A549 (cell line): Measurements from ENCODE around the gene MRTFB. TPM values are rescaled to one million over a fixed set of nuclear protein-coding genes. Genes with fewer than 3 reads are reported as not detected.

Experiments
- ATAC-seq, 2 experiments: fragments of 200-7000 bp in 1 of 2; fragments of >200 bp in 1 of 2; cut with Nextera tagmentation in 1 of 2; cut with Tn5 transposase in 1 of 2; 3 replicates each; pipeline versions ENCODE4 v1.8.0 to v1.9.1; 2018 to 2020; ENCODE audit warnings: mild to moderate bottlenecking in 1 of 2, moderate library complexity in 1 of 2
- CTCF ChIA-PET: fragments of 300-600 bp; sonication (Branson Sonifier 250); formaldehyde crosslinking; extraction: SDS; loops from one replicate; lab custom pipeline; 2021; ENCODE audit warnings: antibody characterized with exemption, inconsistent platforms; lab: Yijun Ruan, JAX
- POLR2A ChIA-PET: fragments of 350-600 bp; formaldehyde crosslinking; extraction: SDS; loops from one replicate; lab custom pipeline; 2021; ENCODE audit warnings: antibody characterized with exemption, inconsistent platforms; lab: Yijun Ruan, JAX
- DNase-seq, 2 experiments: peaks; one replicate each; pipeline versions ENCODE4 v3.0.0 to v3.0.0-alpha.2; 2011 to 2016; ENCODE audit warnings: low read depth in 1 of 2, low spot score in 1 of 2
- FAIRE-seq: peaks from 2 replicates; lab custom pipeline; 2011; peaks lifted over from hg19 to GRCh38; lab: Jason Lieb, UNC
- H3K27ac ChIP-seq, 2 experiments: fragments of >200 bp; sonication (Bioruptor Twin); formaldehyde crosslinking; 3 replicates each; pipeline ENCODE4 v1.5.1; 2016 to 2017
- H3K4me1 ChIP-seq: fragments of >200 bp; sonication (Bioruptor Twin); formaldehyde crosslinking; 3 replicates; pipeline ENCODE4 v1.6.1; 2016
- H3K4me2 ChIP-seq: fragments of >200 bp; sonication (Bioruptor Twin); formaldehyde crosslinking; 3 replicates; pipeline ENCODE4 v1.6.1; 2016
- H3K4me3 ChIP-seq: fragments of >200 bp; sonication (Bioruptor Twin); formaldehyde crosslinking; 3 replicates; pipeline ENCODE4 v1.5.1; 2016
- H3K9me3 ChIP-seq: fragments of >200 bp; sonication (Bioruptor Twin); formaldehyde crosslinking; 3 replicates; pipeline ENCODE4 v1.6.1; 2016
- BHLHE40 ChIP-seq: IDR thresholded peaks from 2 replicates; pipeline ENCODE4 v1.6.1; 2012; ENCODE audit warnings: low read depth, low read length, inconsistent platforms
- CBX2 ChIP-seq: fragments of 200-600 bp; sonication (generic); IDR thresholded peaks from 2 replicates; pipeline ENCODE4 v1.6.1; 2016; ENCODE audit warnings: low read depth, mild to moderate bottlenecking, borderline replicate concordance
- CHD2 ChIP-seq: fragments of 150-350 bp; IDR thresholded peaks from 2 replicates; pipeline ENCODE4 v1.6.1; 2014; ENCODE audit warnings: low read length; ENCODE audit not compliant: partially characterized antibody
- CHD4 ChIP-seq: fragments of 200-600 bp; sonication (generic); IDR thresholded peaks from 2 replicates; pipeline ENCODE4 v1.6.1; 2016; ENCODE audit warnings: antibody characterized with exemption, mild to moderate bottlenecking, borderline replicate concordance
- E2F6 ChIP-seq: IDR thresholded peaks from 2 replicates; pipeline ENCODE4 v1.6.1; 2012; ENCODE audit warnings: low read depth, borderline replicate concordance
- EHF ChIP-seq: fragments of 250-450 bp; sonication (Bioruptor Pico); IDR thresholded peaks from 2 replicates; pipeline ENCODE4 v1.5.0; 2020; ENCODE audit warnings: mild to moderate bottlenecking
- EHMT2 ChIP-seq: fragments of 200-600 bp; sonication (generic); IDR thresholded peaks from 2 replicates; pipeline ENCODE4 v1.6.1; 2016; ENCODE audit warnings: antibody characterized with exemption, low read depth, mild to moderate bottlenecking, moderate library complexity
- EP300 ChIP-seq, 2 experiments: fragments of >200 bp; sonication (Bioruptor Twin); formaldehyde crosslinking; IDR thresholded peaks; 2 replicates in 1 of 2; 3 replicates in 1 of 2; pipeline ENCODE4 v1.6.1; 2016 to 2017
- ESRRA ChIP-seq: fragments of 150-350 bp; IDR thresholded peaks from 2 replicates; pipeline ENCODE4 v1.6.1; 2014; ENCODE audit warnings: mild to moderate bottlenecking, low read length, borderline replicate concordance
- FOXS1 ChIP-seq: fragments of 250-450 bp; sonication (Bioruptor Pico); IDR thresholded peaks from 2 replicates; pipeline ENCODE4 v1.5.0; 2020; ENCODE audit warnings: mild to moderate bottlenecking, moderate library complexity
- HDAC2 ChIP-seq: fragments of 200-600 bp; sonication (generic); IDR thresholded peaks from 2 replicates; pipeline ENCODE4 v1.6.1; 2016
- HES2 ChIP-seq: fragments of >200 bp; sonication (Bioruptor Twin); formaldehyde crosslinking; IDR thresholded peaks from 2 replicates; pipeline ENCODE4 v1.6.1; 2016
- HMGXB4 ChIP-seq: fragments of 250-450 bp; sonication (Bioruptor Pico); IDR thresholded peaks from 2 replicates; pipeline ENCODE4 v1.5.0; 2021; ENCODE audit warnings: mild to moderate bottlenecking, moderate library complexity, borderline replicate concordance
- HOXA7 ChIP-seq: fragments of 250-450 bp; sonication (Bioruptor Pico); IDR thresholded peaks from 2 replicates; pipeline ENCODE4 v1.5.0; 2020; ENCODE audit warnings: mild to moderate bottlenecking, moderate library complexity
- HOXB13 ChIP-seq: fragments of 250-450 bp; sonication (Bioruptor Pico); IDR thresholded peaks from 2 replicates; pipeline ENCODE4 v1.5.0; 2020; ENCODE audit warnings: low read depth, mild to moderate bottlenecking, moderate library complexity
- HOXB5 ChIP-seq: fragments of 250-450 bp; sonication (Bioruptor Pico); IDR thresholded peaks from 2 replicates; pipeline ENCODE4 v1.5.0; 2020; ENCODE audit warnings: mild to moderate bottlenecking, moderate library complexity
- JUN ChIP-seq, 2 experiments: fragments of >200 bp; sonication (Bioruptor Twin); formaldehyde crosslinking; IDR thresholded peaks; 2 replicates in 1 of 2; 3 replicates in 1 of 2; pipeline ENCODE4 v1.6.1; 2016 to 2017
- KDM5A ChIP-seq: fragments of 200-600 bp; sonication (generic); IDR thresholded peaks from 2 replicates; pipeline ENCODE4 v1.6.1; 2016; ENCODE audit warnings: antibody characterized with exemption, mild to moderate bottlenecking
- MAFK ChIP-seq: fragments of 450-650 bp; IDR thresholded peaks from 2 replicates; pipeline ENCODE4 v1.6.1; 2014; ENCODE audit not compliant: partially characterized antibody
- MAX ChIP-seq: IDR thresholded peaks from 2 replicates; pipeline ENCODE4 v1.6.1; 2012
- MAZ ChIP-seq: fragments of 150-350 bp; IDR thresholded peaks from 2 replicates; pipeline ENCODE4 v1.6.1; 2014; ENCODE audit warnings: antibody characterized with exemption, low read depth, low read length, borderline replicate concordance
- MYC ChIP-seq: IDR thresholded peaks from 2 replicates; pipeline ENCODE4 v1.6.1; 2012; ENCODE audit warnings: mild to moderate bottlenecking, inconsistent platforms, low read length, improper control_type of control experiment, borderline replicate concordance
- POLR2A ChIP-seq: IDR thresholded peaks from 2 replicates; pipeline ENCODE4 v1.6.1; 2012; ENCODE audit warnings: mild to moderate bottlenecking, low read length
- RAD21 ChIP-seq, 2 experiments: fragments of >200 bp in 1 of 2; sonication (Bioruptor Twin) in 1 of 2; formaldehyde crosslinking in 1 of 2; IDR thresholded peaks in 1 of 2; conservative IDR thresholded peaks in 1 of 2; 2 replicates in 1 of 2; 3 replicates in 1 of 2; pipeline ENCODE4 v1.6.1; 2012 to 2018; ENCODE audit warnings: inconsistent platforms in 1 of 2
- RARB ChIP-seq: fragments of 250-450 bp; sonication (Bioruptor Pico); IDR thresholded peaks from 2 replicates; pipeline ENCODE4 v1.8.0; 2021; ENCODE audit warnings: mild to moderate bottlenecking, moderate library complexity
- SREBF2 ChIP-seq: fragments of 450-650 bp; IDR thresholded peaks from 2 replicates; pipeline ENCODE4 v1.6.1; 2014; ENCODE audit warnings: mild to moderate bottlenecking, moderate library complexity
- USF2 ChIP-seq: fragments of 450-650 bp; IDR thresholded peaks from 2 replicates; pipeline ENCODE4 v1.6.1; 2014; ENCODE audit warnings: antibody characterized with exemption
- ZC3H11A ChIP-seq: fragments of 450-650 bp; IDR thresholded peaks from 2 replicates; pipeline ENCODE4 v1.6.1; 2014; ENCODE audit warnings: antibody characterized with exemption, mild to moderate bottlenecking
- ZFP36 ChIP-seq: fragments of 450-650 bp; IDR thresholded peaks from 2 replicates; pipeline ENCODE4 v1.6.1; 2014; ENCODE audit warnings: borderline replicate concordance; ENCODE audit not compliant: partially characterized antibody
- ZNF302 ChIP-seq: fragments of 250-450 bp; sonication (Bioruptor Pico); IDR thresholded peaks from 2 replicates; pipeline ENCODE4 v1.9.0; 2021; ENCODE audit warnings: inconsistent platforms, mild to moderate bottlenecking, moderate library complexity
- ZSCAN20 ChIP-seq: fragments of 250-450 bp; sonication (Bioruptor Pico); IDR thresholded peaks from 2 replicates; pipeline ENCODE4 v1.8.0; 2022; ENCODE audit warnings: mild to moderate bottlenecking, moderate library complexity
- WGBS: methylation state at CpG from one replicate; pipeline ENCODE4 v1.1.6; 2017; ENCODE audit errors: missing lambda C conversion rate; 5-methylcytosine and 5-hydroxymethylcytosine counted together
- polyA plus RNA-seq, 4 experiments: library from polyadenylated mRNA; depleted of rRNA in 3 of 4; stranded (reverse); fragments of >200 nt; fragmentation: RNase III in 1 of 4; extraction: RNeasy Plus Mini Kit Qiagen cat#74134 plus additional on column Dnase treatment in 1 of 4; gene quantifications; 2 replicates in 3 of 4; 3 replicates in 1 of 4; pipeline ENCODE4 v1.2.3, GENCODE V29; 2011 to 2017

MRTFB gene
- polyA plus RNA-seq, 2 of the 4 experiments (the other 2 are of a cell fraction): 13.7 to 24.2 TPM

- Histone ChIP-seq H3K4me3 (no peak overlapping the region), H3K4me1 (peaks cover 6% of the 10 kb centered on the region; the same call in 1 of the 3 replicates), H3K27ac (no peak overlapping the region), H3K4me2 (no peak overlapping the region), H3K9me3 (peaks cover 12% of the 10 kb centered on the region; the same call in 1 of the 3 replicates)
- ATAC-seq (no peak), FAIRE-seq (no peak), DNase-seq (no peak)
- POLR2A ChIA-PET: no interaction called here
- 51% methylated on average over 3 of the region's 3 CpGs for WGBS
- CTCF ChIA-PET: no interaction called here
- TF ChIP-seq MYC: no peak
- no peak for TF ChIP-seq CBX2
- TF ChIP-seq EHF (CRISPR knock-in tag): no peak
- no peak for TF ChIP-seq RAD21 (conservative IDR thresholded peaks at IDR 0.05 in 1 of 2, IDR thresholded peaks at IDR 0.05 in 1 of 2)
- TF ChIP-seq JUN (IDR thresholded peaks at IDR 0.05): no peak
- TF ChIP-seq ESRRA: no peak
- TF ChIP-seq RARB (CRISPR knock-in tag): no peak
- no peak for TF ChIP-seq MAZ
- TF ChIP-seq HOXA7 (CRISPR knock-in tag): no peak
- TF ChIP-seq ZSCAN20 (CRISPR knock-in tag): no peak
- no peak for TF ChIP-seq KDM5A
- TF ChIP-seq FOXS1: no peak
- TF ChIP-seq HMGXB4 (CRISPR knock-in tag): no peak
- TF ChIP-seq E2F6: no peak
Measured at GRCh38 chr16:14028202-14028601, 42.9 kb upstream of the MRTFB start.

- no peak overlapping the region for H3K4me3 ChIP-seq
- 85% methylated on average over 4 of the region's 6 CpGs for WGBS
- H3K4me2 ChIP-seq: no peak overlapping the region
- no peak for ATAC-seq
- no peak overlapping the region; a peak in 1 of 6 replicates for H3K27ac ChIP-seq
- POLR2A ChIA-PET: no interaction called here
- DNase-seq: no peak
- H3K9me3 ChIP-seq: peaks cover 8% of the 10 kb centered on the region; the same call in 1 of the 3 replicates
- H3K4me1 ChIP-seq: peaks cover under 1% of the 10 kb centered on the region; the same call in 1 of the 3 replicates
- CTCF ChIA-PET: interaction anchor here (0.9 kb wide), 1 partner anchor 11 kb away, joined by 5 read pairs; no protein-coding TSS in a partner anchor
- no peak for FAIRE-seq
- no peak for TF ChIP-seq HDAC2
- TF ChIP-seq EP300 (IDR thresholded peaks at IDR 0.05): no peak
- no peak for TF ChIP-seq USF2
- TF ChIP-seq KDM5A: no peak
- TF ChIP-seq BHLHE40: no peak
- TF ChIP-seq JUN (IDR thresholded peaks at IDR 0.05): no peak
- no peak for TF ChIP-seq ZC3H11A
- no peak for TF ChIP-seq ESRRA
- no peak for TF ChIP-seq MAX
- TF ChIP-seq HOXB5 (CRISPR knock-in tag): no peak
- no peak for TF ChIP-seq POLR2A
Measured at GRCh38 chr16:14029658-14030057, 41.5 kb upstream of the MRTFB start.

GRCh38 chr16:14035092-14035491 is 36.0 kb upstream of the MRTFB start:
- ATAC-seq (no peak), DNase-seq (no peak), FAIRE-seq (no peak)
- 74% methylated on average over 4 of the region's 5 CpGs for WGBS
- Histone ChIP-seq H3K9me3 (peaks cover 6% of the 10 kb centered on the region; the same call in 1 of the 3 replicates), H3K4me2 (no peak overlapping the region), H3K27ac (no peak overlapping the region), H3K4me1 (no peaks in the 10 kb centered on the region), H3K4me3 (no peak overlapping the region)
- POLR2A ChIA-PET: no interaction called here
- CTCF ChIA-PET: no interaction called here
- TF ChIP-seq HES2 (no peak), RARB (CRISPR knock-in tag) (no peak), POLR2A (no peak), EHMT2 (no peak), ZSCAN20 (CRISPR knock-in tag) (no peak), KDM5A (no peak), CHD4 (no peak), RAD21 (conservative IDR thresholded peaks at IDR 0.05 in 1 of 2, IDR thresholded peaks at IDR 0.05 in 1 of 2) (no peak), HOXB13 (CRISPR knock-in tag) (no peak), SREBF2 (no peak), MAFK (no peak), ZNF302 (CRISPR knock-in tag) (no peak), ZFP36 (no peak), CHD2 (no peak), MAX (no peak)
